Astrocyte of the cerebellum (primary cell): ENCODE results near the gene TRPC6.
A peak's percentile ranks its signal among the peaks of the same experiment; 100 is the strongest.
"Not testable (repeated sequence)": the region's sequence is repeated elsewhere in the genome, so short reads cannot be mapped to it uniquely, and the experiment has no call there.

Source experiments
- DNase-seq: peaks from one replicate; pipeline ENCODE4 v3.0.0-alpha.2; 2011; ENCODE audit warnings: low read depth
- H3K4me3 ChIP-seq: 2 replicates; pipeline ENCODE4 v1.5.1; 2011; ENCODE audit warnings: mild to moderate bottlenecking, low read depth, low read length, moderate library complexity
- CTCF ChIP-seq: IDR thresholded peaks from 2 replicates; pipeline ENCODE4 v1.5.1; 2012; ENCODE audit warnings: low read length, low read depth, moderate library complexity, mild to moderate bottlenecking; ENCODE audit errors: missing control alignments
- in situ Hi-C: cut with HindIII; loops from 2 replicates; pipeline ENCODE4 v1.10.0; 2017; ENCODE audit warnings: low sequenced_read_pairs

Gene TRPC6

DNA sequence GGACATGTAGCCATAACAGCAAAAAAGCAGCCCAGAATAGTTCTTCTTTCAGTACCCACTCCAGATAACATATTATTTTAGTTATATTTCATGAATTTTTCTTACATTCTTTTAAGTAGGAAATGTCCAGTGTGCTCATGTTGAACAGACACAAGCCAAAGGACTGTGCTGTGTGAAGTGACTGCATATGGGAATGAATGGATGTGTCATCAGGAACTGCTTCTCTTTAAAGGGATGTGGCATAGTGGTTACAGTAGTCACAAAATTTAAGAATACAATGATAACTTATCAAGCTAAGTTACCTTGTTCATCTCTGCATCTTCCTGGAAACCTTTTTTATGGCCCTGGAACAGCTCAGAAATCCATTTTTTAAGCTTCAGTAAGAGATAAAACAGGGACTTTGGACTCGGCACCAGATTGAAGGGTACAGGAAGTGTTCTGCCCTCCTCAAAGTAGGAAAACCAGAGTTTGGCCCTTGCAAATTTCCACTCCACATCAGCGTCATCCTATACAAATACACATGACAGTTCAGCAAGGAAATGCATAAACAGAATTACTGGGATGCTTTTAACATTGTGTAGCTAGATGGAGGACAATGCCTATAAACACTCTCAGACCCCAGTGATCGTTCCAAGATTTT lies 112.8 kb downstream of the TRPC6 start:
- H3K4me3 ChIP-seq, result no peak overlapping the region
- in situ Hi-C loops, result no loop called here
- no peak for DNase-seq
- TF ChIP-seq CTCF, result no peak

- no peak for TF ChIP-seq CTCF
- no peak for DNase-seq
- in situ Hi-C loops, result no loop called here
- H3K4me3 ChIP-seq, result no peak overlapping the region
Observed at GRCh38 chr11:101470419-101470818, 113.4 kb downstream of the TRPC6 start.

DNA sequence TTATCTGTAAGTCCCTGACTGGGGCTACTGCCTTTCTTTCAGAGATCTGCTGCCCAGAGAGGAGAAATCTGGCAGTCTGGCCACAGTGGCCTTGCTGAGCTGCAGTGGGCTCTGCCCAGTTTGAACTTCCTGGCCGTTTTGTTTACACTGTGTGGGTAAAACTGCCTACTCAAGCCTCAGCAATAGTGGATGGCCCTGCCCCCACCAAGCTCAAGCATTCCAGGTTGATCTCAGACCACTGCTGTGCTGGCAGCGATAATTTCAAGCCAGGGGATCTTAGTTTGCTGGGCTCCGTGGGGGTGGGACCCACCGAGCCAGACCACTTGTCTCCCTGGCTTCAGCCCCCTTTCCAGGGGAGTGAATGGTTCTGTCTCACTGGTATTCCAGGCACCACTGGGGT lies 117.5 kb downstream of the TRPC6 start:
- DNase-seq, result no peak
- no peak for TF ChIP-seq CTCF
- no peak overlapping the region for H3K4me3 ChIP-seq
- in situ Hi-C loops, result no loop called here

GRCh38 chr11:101464388-101464787 lies 119.4 kb downstream of the TRPC6 start:
- H3K4me3 ChIP-seq, DNase-seq, in situ Hi-C loops: not testable (repeated sequence)

- H3K4me3 ChIP-seq, result no peak overlapping the region
- TF ChIP-seq CTCF, result no peak
- DNase-seq, result no peak
- in situ Hi-C loops, result no loop called here
Observed at GRCh38 chr11:101459020-101459419, 124.8 kb downstream of the TRPC6 start.

DNA sequence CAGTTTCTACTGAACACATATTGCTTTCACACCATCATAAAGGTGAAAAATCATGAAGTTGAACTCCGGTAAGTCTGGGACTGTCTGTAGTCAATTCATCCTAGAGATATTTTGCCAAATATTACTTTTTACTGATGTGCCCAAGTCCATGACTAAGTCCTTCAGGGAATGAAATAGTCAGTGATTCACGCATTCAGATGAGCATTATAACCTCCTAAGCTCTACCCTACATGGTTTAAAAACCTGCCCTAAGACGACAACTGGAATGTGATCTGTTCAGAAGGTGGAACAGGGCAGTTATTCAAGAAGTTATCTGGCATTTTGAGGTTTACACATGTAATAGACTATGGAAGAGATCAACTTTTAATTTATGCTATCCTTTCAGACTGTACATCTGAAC lies 125.6 kb downstream of the TRPC6 start:
- H3K4me3 ChIP-seq, result no peak overlapping the region
- TF ChIP-seq CTCF, result no peak
- in situ Hi-C loops, result no loop called here
- no peak for DNase-seq

GRCh38 chr11:101456812-101457211 lies 127.0 kb downstream of the TRPC6 start:
- H3K4me3 ChIP-seq, result no peak overlapping the region
- peak; percentile 6 for TF ChIP-seq CTCF
- in situ Hi-C loops, result no loop called here
- no peak for DNase-seq
